ENCODE data around the gene KCNIP3.
A peak's percentile ranks its signal among the peaks of the same experiment; 100 is the strongest.

Gene KCNIP3

DNA sequence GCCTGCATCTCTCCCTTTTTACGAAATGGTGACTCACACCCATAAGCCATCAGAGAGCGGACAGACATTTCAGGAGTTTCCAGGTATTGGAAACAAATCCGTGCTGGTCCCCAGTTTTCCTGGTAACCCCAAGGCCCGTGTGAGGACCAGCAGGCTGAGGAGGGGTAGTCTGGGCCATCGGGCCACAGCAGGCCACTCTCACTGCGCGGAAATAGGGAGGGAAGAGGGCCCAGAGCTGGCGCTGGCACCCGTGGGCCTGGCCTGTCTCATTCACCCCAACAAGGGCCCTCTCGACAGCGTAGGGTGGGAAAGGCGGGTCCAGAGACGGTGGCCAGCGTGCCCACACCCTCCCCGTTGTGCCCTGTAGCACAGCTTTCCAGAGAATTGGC, 91.7 kb downstream of the KCNIP3 start:
- no peak overlapping the region for H3K27ac ChIP-seq (ENCODE audit: low read length)
- no peaks in the 10 kb centered on the region for H3K9me3 ChIP-seq (ENCODE audit: insufficient read depth, low read length)
- no peak for TF ChIP-seq EZH2phosphoT487 (IDR thresholded peaks at IDR 0.05; ENCODE audit: low read depth)
- TF ChIP-seq, protein P1, sequence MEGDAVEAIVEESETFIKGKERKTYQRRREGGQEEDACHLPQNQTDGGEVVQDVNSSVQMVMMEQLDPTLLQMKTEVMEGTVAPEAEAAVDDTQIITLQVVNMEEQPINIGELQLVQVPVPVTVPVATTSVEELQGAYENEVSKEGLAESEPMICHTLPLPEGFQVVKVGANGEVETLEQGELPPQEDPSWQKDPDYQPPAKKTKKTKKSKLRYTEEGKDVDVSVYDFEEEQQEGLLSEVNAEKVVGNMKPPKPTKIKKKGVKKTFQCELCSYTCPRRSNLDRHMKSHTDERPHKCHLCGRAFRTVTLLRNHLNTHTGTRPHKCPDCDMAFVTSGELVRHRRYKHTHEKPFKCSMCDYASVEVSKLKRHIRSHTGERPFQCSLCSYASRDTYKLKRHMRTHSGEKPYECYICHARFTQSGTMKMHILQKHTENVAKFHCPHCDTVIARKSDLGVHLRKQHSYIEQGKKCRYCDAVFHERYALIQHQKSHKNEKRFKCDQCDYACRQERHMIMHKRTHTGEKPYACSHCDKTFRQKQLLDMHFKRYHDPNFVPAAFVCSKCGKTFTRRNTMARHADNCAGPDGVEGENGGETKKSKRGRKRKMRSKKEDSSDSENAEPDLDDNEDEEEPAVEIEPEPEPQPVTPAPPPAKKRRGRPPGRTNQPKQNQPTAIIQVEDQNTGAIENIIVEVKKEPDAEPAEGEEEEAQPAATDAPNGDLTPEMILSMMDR (IDR thresholded peaks at IDR 0.05; ENCODE audit: low read depth, low read length): no peak
- no peaks in the 10 kb centered on the region for H3K36me3 ChIP-seq (replicated peaks; ENCODE audit: low read depth, low read length)
- peak overlapping the region; percentile 32 for H3K4me2 ChIP-seq (ENCODE audit: low read length)
- no peak overlapping the region for H3K9ac ChIP-seq (ENCODE audit: low read length)
- H3K4me3 ChIP-seq (ENCODE audit: low read length): no peak overlapping the region; the same call in 1 of the 2 replicates
- no peaks in the 10 kb centered on the region for H3K27me3 ChIP-seq (ENCODE audit: low read depth, low read length)
- H3K79me2 ChIP-seq (ENCODE audit: low read length): no peaks in the 10 kb centered on the region
- H2AFZ ChIP-seq (ENCODE audit: low read depth, low read length): peak overlapping the region; percentile 97
- no peaks in the 10 kb centered on the region for H3K4me1 ChIP-seq (ENCODE audit: low read length)
- H4K20me1 ChIP-seq (ENCODE audit: insufficient read depth, low read length): no peaks in the 10 kb centered on the region

DNA sequence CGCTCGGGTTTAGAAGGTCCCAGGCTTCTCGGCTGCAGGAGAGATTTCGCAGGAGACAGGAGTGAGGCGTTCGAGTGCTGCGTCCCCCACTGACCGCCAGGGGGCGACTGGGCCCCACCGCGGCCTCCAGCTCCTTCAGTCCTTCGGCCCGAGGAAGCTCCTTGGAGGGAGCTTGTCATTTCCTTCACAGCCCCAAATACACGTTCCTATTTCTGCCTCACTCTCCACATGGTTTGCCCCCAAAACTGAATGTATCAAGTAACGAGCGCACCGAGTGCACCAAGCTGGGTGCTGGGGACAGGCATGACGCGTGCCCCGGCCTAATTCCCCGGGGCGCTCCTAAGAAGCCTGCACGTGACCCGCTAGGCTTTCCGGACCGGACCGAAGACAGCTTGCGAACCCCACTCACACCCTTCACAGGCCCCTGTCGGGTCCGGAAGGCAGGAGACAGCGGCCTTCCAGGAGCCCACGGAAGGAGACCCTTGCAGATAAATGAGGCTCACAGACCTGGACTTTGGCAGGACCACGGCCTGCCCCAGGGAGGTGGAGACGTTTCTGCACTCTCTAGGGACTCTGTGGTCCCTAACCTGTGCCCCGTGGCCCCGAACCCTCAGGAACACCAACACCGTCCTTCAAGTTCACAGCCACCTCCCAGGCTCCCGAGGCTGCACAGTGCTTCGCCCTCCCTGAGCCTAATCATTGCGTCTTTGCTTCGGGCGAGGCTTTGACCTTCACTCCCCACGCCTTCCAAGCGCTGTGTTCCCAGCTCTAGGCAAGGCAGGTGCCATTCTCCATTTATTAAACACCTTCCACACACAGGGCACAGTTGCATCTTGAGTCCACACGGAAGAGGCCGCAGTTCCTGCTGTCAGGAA, 92.3 kb downstream of the KCNIP3 start:
- H2AFZ ChIP-seq (ENCODE audit: low read depth, low read length): peak overlapping the region; percentile 97
- H3K36me3 ChIP-seq (replicated peaks; ENCODE audit: low read depth, low read length): no peaks in the 10 kb centered on the region
- no peak overlapping the region for H3K27ac ChIP-seq (ENCODE audit: low read length)
- no peaks in the 10 kb centered on the region for H4K20me1 ChIP-seq (ENCODE audit: insufficient read depth, low read length)
- H3K4me1 ChIP-seq (ENCODE audit: low read length): no peaks in the 10 kb centered on the region
- H3K4me2 ChIP-seq (ENCODE audit: low read length): peak overlapping the region; percentile 32
- no peaks in the 10 kb centered on the region for H3K9me3 ChIP-seq (ENCODE audit: insufficient read depth, low read length)
- H3K27me3 ChIP-seq (ENCODE audit: low read depth, low read length): no peaks in the 10 kb centered on the region
- H3K9ac ChIP-seq (ENCODE audit: low read length): no peak overlapping the region
- H3K4me3 ChIP-seq (ENCODE audit: low read length): no peak overlapping the region; the same call in 1 of the 2 replicates
- no peak for TF ChIP-seq EZH2phosphoT487 (IDR thresholded peaks at IDR 0.05; ENCODE audit: low read depth)
- TF ChIP-seq, protein P1 (IDR thresholded peaks at IDR 0.05; ENCODE audit: low read depth, low read length): peak; percentile 79
- no peaks in the 10 kb centered on the region for H3K79me2 ChIP-seq (ENCODE audit: low read length)

DNA sequence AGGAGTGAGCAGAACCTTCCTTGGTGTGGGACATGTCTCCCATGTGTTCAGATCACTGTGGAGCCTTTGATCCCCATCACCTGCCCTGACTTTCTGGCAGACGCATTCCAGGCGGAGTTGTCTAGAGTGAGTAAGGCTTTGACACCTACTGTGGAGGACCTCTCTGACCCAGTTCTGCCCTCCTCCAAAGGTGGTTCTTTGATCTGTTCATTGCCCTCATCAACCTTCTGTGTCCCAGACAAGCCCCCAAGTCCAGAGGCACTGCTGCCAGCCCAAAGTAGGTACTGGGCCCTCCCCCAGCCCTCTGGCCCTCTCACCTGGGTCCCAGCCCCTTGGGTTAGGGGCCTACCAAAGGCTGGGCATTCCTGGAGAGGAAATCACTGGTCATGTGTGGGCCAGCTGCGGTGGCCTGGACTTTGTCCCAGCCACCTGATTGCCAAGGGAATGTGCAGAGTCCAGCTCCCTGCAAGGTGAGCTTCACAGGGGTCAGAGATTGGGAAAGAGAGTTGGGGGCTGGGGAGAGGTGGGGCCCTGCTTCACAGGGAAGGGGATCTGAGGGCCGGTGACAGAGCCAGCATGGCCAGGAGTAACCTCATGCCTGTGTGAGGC, 93.2 kb downstream of the KCNIP3 start:
- TF ChIP-seq, protein P1 (IDR thresholded peaks at IDR 0.05; ENCODE audit: low read depth, low read length): no peak
- no peak for TF ChIP-seq EZH2phosphoT487 (IDR thresholded peaks at IDR 0.05; ENCODE audit: low read depth)
- no peaks in the 10 kb centered on the region for H3K27me3 ChIP-seq (ENCODE audit: low read depth, low read length)
- H3K4me3 ChIP-seq (ENCODE audit: low read length): no peak overlapping the region
- no peaks in the 10 kb centered on the region for H3K79me2 ChIP-seq (ENCODE audit: low read length)
- no peak overlapping the region for H3K9ac ChIP-seq (ENCODE audit: low read length)
- H3K4me2 ChIP-seq (ENCODE audit: low read length): no peak overlapping the region
- no peak overlapping the region for H3K27ac ChIP-seq (ENCODE audit: low read length)
- H4K20me1 ChIP-seq (ENCODE audit: insufficient read depth, low read length): no peaks in the 10 kb centered on the region
- no peaks in the 10 kb centered on the region for H3K4me1 ChIP-seq (ENCODE audit: low read length)
- H3K9me3 ChIP-seq (ENCODE audit: insufficient read depth, low read length): no peaks in the 10 kb centered on the region
- no peaks in the 10 kb centered on the region for H3K36me3 ChIP-seq (replicated peaks; ENCODE audit: low read depth, low read length)
- H2AFZ ChIP-seq (ENCODE audit: low read depth, low read length): no peak overlapping the region

DNA sequence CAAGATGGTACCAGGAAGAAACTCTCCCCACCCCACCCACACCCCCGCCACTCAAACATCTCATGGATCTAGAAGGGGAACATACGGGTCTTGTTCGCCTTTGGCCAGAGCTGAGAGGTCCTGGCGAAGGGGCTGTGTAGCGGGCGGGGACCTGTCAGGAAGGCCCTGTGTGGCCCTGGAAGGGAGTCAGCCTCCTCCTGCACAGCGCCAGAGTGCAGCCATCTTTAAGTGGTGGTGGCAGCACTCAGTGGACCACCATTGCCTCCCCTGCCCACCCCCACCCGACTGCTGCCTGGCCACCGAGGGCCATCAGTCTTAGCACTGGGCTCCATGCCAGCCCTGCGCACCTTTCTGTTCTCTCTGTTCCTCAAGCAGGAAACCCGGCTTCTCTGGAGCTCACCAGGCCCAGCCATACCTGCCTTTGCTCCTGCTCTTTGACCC, 93.8 kb downstream of the KCNIP3 start:
- Histone ChIP-seq H4K20me1 (ENCODE audit: insufficient read depth, low read length) (no peaks in the 10 kb centered on the region), H3K4me1 (ENCODE audit: low read length) (no peaks in the 10 kb centered on the region), H3K9ac (ENCODE audit: low read length) (no peak overlapping the region), H3K4me2 (ENCODE audit: low read length) (no peak overlapping the region), H2AFZ (ENCODE audit: low read depth, low read length) (no peak overlapping the region), H3K27me3 (ENCODE audit: low read depth, low read length) (no peaks in the 10 kb centered on the region), H3K4me3 (ENCODE audit: low read length) (no peak overlapping the region), H3K79me2 (ENCODE audit: low read length) (no peaks in the 10 kb centered on the region), H3K36me3 (replicated peaks; ENCODE audit: low read depth, low read length) (no peaks in the 10 kb centered on the region), H3K9me3 (ENCODE audit: insufficient read depth, low read length) (no peaks in the 10 kb centered on the region), H3K27ac (ENCODE audit: low read length) (no peak overlapping the region)
- no peak for TF ChIP-seq EZH2phosphoT487 (IDR thresholded peaks at IDR 0.05; ENCODE audit: low read depth)
- TF ChIP-seq, protein P1 (IDR thresholded peaks at IDR 0.05; ENCODE audit: low read depth, low read length): no peak
